Measurements from ENCODE around the gene PKHD1. TPM values are rescaled to one million over a fixed set of nuclear protein-coding genes. Genes with fewer than 3 reads are reported as not detected.

The PKHD1 gene
- total and polyA plus RNA-seq, 2 donors (not counting 1 experiment from before 2014, with no cell fraction given) = not detected

DNA sequence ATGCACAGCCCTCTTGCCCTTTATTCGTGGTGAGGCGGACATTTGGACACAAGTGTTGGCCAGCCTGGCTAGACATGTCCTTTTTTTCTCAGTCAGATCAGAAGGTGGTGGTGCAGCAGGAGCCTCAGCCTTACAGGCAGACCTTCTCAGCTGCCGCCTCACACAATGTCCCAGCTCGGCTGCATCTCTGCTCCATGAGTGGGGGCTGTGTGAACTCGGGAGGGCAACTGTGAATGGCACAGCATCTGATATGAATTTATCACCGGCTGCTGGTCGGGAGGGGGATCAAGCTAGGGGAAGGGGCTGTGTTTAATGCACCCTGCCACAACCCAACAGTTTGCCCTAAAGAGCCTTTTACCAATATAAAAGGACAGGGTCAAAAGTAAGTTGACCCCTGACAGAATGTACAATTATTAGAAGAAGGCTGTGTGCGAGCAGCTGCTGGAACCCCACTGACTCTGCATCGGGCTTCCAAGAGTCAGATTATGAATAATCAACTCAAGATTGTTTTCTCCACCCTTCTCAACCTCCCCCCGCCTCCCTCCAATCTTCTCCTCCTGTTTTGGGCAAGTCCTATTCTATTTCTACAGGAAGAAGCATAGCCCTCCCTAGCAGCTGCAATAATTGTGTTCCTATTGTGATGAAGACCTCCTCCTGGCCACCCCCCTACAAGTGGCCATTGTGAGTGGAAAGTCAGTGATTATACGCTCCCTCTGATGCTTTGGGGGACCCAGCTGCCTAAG is 245.2 kb downstream of the PKHD1 start:
- POLR2A ChIA-PET = no interaction called here
- no peak overlapping the region for H2AFZ ChIP-seq (ENCODE audit: insufficient read depth, low read depth, low read length, poor library complexity, severe bottlenecking)
- intact Hi-C loops (cut with micrococcal nuclease) = no loop called here

DNA sequence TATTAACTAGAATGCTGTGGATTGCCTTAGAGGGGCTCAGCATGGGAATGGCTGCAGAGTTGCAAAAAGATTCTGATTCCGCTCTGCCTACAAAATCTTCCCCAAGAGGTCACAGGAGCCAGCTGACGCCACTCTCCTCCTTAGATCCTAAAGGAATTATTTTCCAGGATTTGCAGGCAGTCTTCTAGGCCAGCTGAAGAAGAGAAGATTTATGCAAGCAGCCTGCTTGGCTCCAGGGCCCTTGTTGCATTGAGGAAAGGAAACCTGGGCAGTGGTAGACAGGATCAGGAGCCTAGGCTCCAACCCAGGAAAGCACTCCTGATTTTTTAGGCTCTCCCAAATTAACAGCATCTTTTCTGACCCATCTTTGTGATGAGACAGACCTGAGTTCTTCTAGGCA is 245.8 kb downstream of the PKHD1 start:
- H3K27ac ChIP-seq (ENCODE audit: low read length in 2 of 2) = no peak overlapping the region
- no peak overlapping the region for H3K4me3 ChIP-seq (ENCODE audit: control extremely low read depth in 1 of 5, extremely low read depth in 1 of 5, insufficient read depth in 1 of 5, low read depth in 2 of 5, low read length in 4 of 5)
- H2AFZ ChIP-seq (ENCODE audit: insufficient read depth, low read depth, low read length, poor library complexity, severe bottlenecking) = no peak overlapping the region
- DNase-seq = no peak
- ChIA-PET POLR2A (no interaction called here), CTCF (no interaction called here)
- TF ChIP-seq, protein P1, sequence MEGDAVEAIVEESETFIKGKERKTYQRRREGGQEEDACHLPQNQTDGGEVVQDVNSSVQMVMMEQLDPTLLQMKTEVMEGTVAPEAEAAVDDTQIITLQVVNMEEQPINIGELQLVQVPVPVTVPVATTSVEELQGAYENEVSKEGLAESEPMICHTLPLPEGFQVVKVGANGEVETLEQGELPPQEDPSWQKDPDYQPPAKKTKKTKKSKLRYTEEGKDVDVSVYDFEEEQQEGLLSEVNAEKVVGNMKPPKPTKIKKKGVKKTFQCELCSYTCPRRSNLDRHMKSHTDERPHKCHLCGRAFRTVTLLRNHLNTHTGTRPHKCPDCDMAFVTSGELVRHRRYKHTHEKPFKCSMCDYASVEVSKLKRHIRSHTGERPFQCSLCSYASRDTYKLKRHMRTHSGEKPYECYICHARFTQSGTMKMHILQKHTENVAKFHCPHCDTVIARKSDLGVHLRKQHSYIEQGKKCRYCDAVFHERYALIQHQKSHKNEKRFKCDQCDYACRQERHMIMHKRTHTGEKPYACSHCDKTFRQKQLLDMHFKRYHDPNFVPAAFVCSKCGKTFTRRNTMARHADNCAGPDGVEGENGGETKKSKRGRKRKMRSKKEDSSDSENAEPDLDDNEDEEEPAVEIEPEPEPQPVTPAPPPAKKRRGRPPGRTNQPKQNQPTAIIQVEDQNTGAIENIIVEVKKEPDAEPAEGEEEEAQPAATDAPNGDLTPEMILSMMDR (IDR thresholded peaks at IDR 0.05) = no peak
- H3K4me1 ChIP-seq (ENCODE audit: control insufficient read depth in 2 of 2, insufficient read depth in 2 of 2, low read length in 2 of 2) = no peaks in the 10 kb centered on the region
- no peak overlapping the region for H3K4me3 Mint-ChIP-seq
- peaks cover 7% of the 10 kb centered on the region for H3K27me3 Mint-ChIP-seq
- no peaks in the 10 kb centered on the region for H3K9me3 Mint-ChIP-seq (ENCODE audit: insufficient read depth)
- no peaks in the 10 kb centered on the region for H3K36me3 ChIP-seq (replicated peaks in 1 of 2; ENCODE audit: control extremely low read depth in 1 of 2, control insufficient read depth in 1 of 2, extremely low read depth in 1 of 2, insufficient read depth in 2 of 2, low read length in 1 of 2)
- peaks cover 0 to 3% (median 0%) of the 10 kb centered on the region in 3 donors for H3K9me3 ChIP-seq (ENCODE audit: control extremely low read depth in 1 of 3, control insufficient read depth in 2 of 3, insufficient read depth in 1 of 3, low read length in 2 of 3)
- no peak for ATAC-seq (ENCODE audit: low read depth)
- intact Hi-C loops (cut with micrococcal nuclease) = no loop called here
- no peaks in the 10 kb centered on the region for H3K4me1 Mint-ChIP-seq
- no peak overlapping the region for H3K4me2 ChIP-seq (replicated peaks; ENCODE audit: low read depth, low read length, poor library complexity, severe bottlenecking)
- WGBS (ENCODE audit: insufficient coverage) = 100% methylated on average over 1 of the region's 2 CpGs
- no peaks in the 10 kb centered on the region for H4K20me1 ChIP-seq (ENCODE audit: control insufficient read depth, insufficient read depth, low read length, poor library complexity, severe bottlenecking)
- no peaks in the 10 kb centered on the region for H3K27me3 ChIP-seq (replicated peaks in 1 of 4; ENCODE audit: control extremely low read depth in 1 of 4, control insufficient read depth in 3 of 4, insufficient read depth in 4 of 4, low read length in 3 of 4)
- no peak overlapping the region for H3K9ac ChIP-seq (ENCODE audit: low read length)
- no peak overlapping the region for H3K27ac Mint-ChIP-seq
- H3K79me2 ChIP-seq (ENCODE audit: control insufficient read depth, insufficient read depth, low read length) = no peaks in the 10 kb centered on the region

More for the DNA sequence above, 245.2 kb downstream of the PKHD1 start:
- Mint-ChIP-seq H3K4me1 (no peaks in the 10 kb centered on the region), H3K9me3 (ENCODE audit: insufficient read depth) (no peaks in the 10 kb centered on the region), H3K4me3 (no peak overlapping the region), H3K27ac (no peak overlapping the region), H3K27me3 (peaks cover 7% of the 10 kb centered on the region)
- CTCF ChIA-PET = no interaction called here
- ATAC-seq (ENCODE audit: low read depth) (no peak), DNase-seq (no peak)
- H3K4me3 ChIP-seq (ENCODE audit: control extremely low read depth in 1 of 5, extremely low read depth in 1 of 5, insufficient read depth in 1 of 5, low read depth in 2 of 5, low read length in 4 of 5) = no peak overlapping the region
- H3K4me2 ChIP-seq (replicated peaks; ENCODE audit: low read depth, low read length, poor library complexity, severe bottlenecking) = no peak overlapping the region
- no peak for TF ChIP-seq EZH2 (IDR thresholded peaks at IDR 0.05; ENCODE audit: borderline replicate concordance, insufficient read depth, low read depth, low read length, poor library complexity, severe bottlenecking)
- TF ChIP-seq, protein P1 (IDR thresholded peaks at IDR 0.05) = no peak
- H3K79me2 ChIP-seq (ENCODE audit: control insufficient read depth, insufficient read depth, low read length) = no peaks in the 10 kb centered on the region
- H4K20me1 ChIP-seq (ENCODE audit: control insufficient read depth, insufficient read depth, low read length, poor library complexity, severe bottlenecking) = no peaks in the 10 kb centered on the region
- WGBS (ENCODE audit: insufficient coverage) = 89% methylated on average over 6 of the region's 11 CpGs
- H3K27ac ChIP-seq (ENCODE audit: low read length in 2 of 2) = no peak overlapping the region
- no peaks in the 10 kb centered on the region for H3K27me3 ChIP-seq (replicated peaks in 1 of 4; ENCODE audit: control extremely low read depth in 1 of 4, control insufficient read depth in 3 of 4, insufficient read depth in 4 of 4, low read length in 3 of 4)
- no peaks in the 10 kb centered on the region for H3K36me3 ChIP-seq (replicated peaks in 1 of 2; ENCODE audit: control extremely low read depth in 1 of 2, control insufficient read depth in 1 of 2, extremely low read depth in 1 of 2, insufficient read depth in 2 of 2, low read length in 1 of 2)
- peaks cover 0 to 3% (median 0%) of the 10 kb centered on the region in 3 donors for H3K9me3 ChIP-seq (ENCODE audit: control extremely low read depth in 1 of 3, control insufficient read depth in 2 of 3, insufficient read depth in 1 of 3, low read length in 2 of 3)
- no peaks in the 10 kb centered on the region for H3K4me1 ChIP-seq (ENCODE audit: control insufficient read depth in 2 of 2, insufficient read depth in 2 of 2, low read length in 2 of 2)
- no peak overlapping the region for H3K9ac ChIP-seq (ENCODE audit: low read length)

Measured in B cell (primary cell).